Limb (tissue), 2 donors: Measurements from ENCODE around the gene CYSLTR2.
A peak's percentile ranks its signal among the peaks of the same experiment; 100 is the strongest.

Experiments used
- DNase-seq, 2 donors: peaks; one replicate each; pipeline ENCODE4 v3.0.0-alpha.2; 2016; ENCODE audit errors: extremely low spot score in 2 of 2

CYSLTR2 gene

GRCh38 chr13:48739386-48739964 lies 85.7 kb downstream of the CYSLTR2 start:
- DNase-seq = no peak

- no peak for DNase-seq
Observed at GRCh38 chr13:48741377-48741776, 87.6 kb downstream of the CYSLTR2 start.

DNA sequence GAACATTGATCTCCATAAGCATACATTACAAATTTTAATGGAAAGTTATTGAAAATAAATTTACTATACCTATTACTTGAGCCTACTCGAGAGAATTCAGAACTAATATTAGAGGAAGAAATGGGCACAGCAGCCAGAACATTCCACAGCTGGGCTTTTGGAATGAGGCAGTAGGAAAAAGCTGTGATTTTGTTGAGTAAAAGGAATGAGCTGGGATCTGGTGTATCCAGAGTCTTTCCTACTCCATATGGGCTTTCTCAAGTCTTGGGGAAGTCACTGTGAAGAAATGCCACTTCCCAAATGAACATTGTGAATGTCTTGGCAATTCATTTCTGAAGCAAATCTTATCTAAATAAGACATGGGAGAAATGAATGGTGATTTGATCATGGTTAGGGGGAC lies 93.1 kb downstream of the CYSLTR2 start:
- DNase-seq = no peak

DNA sequence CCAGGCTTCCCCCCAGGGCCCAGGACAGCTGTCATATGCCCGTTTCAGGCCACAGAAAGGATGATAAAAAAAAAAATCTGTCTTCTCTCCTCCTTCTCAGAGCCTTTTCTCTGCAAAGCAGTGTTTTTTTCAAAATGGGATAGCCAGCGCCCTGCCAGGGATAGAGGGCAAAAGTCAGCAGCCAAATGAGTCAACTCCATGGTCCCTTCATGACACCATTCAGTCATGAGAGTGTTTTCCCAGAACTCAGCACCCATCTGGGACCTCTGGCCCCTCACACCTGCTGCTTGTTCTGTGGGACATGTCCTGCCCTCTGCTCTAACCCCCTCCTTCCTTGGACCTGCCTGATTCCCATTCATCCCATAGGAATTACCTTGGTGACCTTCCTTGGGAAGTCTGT lies 95.0 kb downstream of the CYSLTR2 start:
- DNase-seq = no peak

DNA sequence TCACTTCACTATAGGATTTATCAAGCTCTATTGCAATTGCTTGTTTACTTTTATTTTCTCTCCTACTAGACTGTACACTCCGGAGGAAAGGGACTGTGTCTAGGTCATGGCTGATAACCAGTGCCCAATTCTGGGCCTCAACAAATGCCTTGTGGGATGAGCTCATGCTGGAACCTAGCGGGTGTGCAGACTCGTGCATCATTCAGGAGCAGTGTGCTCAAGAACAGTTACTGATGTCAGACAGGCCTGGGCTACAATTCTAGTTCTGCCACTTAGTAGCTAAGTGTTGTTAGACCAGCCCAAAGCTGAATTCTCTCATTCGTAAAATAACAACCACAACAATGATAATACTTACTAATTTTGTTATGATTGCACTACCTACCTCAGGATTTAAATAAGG lies 95.4 kb downstream of the CYSLTR2 start:
- DNase-seq = no peak

GRCh38 chr13:48749699-48750473 lies 96.2 kb downstream of the CYSLTR2 start:
- peak in 1 of 2 donors; percentile 44 for DNase-seq

GRCh38 chr13:48750588-48751383 lies 97.1 kb downstream of the CYSLTR2 start:
- no peak for DNase-seq

DNA sequence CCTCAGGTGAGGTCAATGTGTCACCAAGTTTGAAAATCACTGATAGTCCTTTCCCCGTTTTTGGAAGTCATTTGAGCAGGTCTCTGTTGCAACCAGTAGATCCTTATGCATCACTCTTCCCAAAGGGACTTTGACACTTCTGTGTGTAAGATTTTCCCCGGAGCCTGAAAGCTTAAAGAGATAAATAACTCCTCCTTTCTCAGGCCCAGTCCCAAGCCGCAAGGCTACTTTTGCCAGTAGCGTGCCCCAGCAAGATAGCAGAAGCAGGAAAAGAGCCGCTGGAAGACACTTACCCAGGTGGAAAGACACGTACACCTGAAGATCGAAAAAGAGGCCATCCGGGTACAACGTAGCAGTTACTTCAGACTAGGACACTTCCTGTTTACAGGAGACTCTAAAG lies 106.9 kb downstream of the CYSLTR2 start:
- no peak for DNase-seq
